NCI-H1105 treated with DMSO at 0.1 percent for 48 hours (cell line): ENCODE measurements around the gene COA3.
"Not testable (repeated sequence)": the region's sequence is repeated elsewhere in the genome, so short reads cannot be mapped to it uniquely, and the experiment has no call there.

Source experiments
- DNase-seq: peaks from one replicate; lab custom pipeline; 2025; lab: John Stamatoyannopoulos, UW

Gene COA3

GRCh38 chr17:42781639-42782165, 16.8 kb downstream of the COA3 start:
- no peak for DNase-seq

DNA sequence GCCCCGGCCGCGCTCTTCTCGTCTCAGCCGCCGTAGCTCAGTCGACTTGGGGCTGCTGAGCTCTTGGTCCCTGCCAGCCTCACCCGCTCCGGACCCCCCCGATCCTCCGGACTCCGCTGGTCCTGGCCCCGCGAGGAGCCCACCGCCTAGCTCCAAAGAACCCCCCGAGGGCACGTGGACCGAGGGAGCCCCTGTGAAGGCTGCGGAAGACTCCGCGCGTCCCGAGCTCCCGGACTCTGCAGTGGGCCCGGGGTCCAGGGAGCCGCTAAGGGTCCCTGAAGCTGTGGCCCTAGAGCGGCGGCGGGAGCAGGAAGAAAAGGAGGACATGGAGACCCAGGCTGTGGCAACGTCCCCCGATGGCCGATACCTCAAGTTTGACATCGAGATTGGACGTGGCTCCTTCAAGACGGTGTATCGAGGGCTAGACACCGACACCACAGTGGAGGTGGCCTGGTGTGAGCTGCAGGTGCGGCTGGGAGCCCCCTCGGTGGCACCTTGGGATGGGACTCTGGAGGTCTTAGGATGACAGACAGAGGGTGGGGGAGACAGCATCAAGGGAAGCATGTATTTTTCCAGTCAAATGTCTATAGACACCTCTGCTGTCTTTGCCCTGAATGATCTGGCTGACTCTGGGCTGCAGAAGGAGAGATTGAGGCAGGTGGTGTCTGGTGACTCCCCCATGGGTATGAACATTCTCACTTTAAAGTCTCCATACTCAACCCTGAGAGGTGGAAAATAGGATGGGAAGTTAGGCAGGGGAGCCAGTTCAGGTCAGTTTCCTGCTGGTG, 17.5 kb downstream of the COA3 start:
- no peak for DNase-seq

DNA sequence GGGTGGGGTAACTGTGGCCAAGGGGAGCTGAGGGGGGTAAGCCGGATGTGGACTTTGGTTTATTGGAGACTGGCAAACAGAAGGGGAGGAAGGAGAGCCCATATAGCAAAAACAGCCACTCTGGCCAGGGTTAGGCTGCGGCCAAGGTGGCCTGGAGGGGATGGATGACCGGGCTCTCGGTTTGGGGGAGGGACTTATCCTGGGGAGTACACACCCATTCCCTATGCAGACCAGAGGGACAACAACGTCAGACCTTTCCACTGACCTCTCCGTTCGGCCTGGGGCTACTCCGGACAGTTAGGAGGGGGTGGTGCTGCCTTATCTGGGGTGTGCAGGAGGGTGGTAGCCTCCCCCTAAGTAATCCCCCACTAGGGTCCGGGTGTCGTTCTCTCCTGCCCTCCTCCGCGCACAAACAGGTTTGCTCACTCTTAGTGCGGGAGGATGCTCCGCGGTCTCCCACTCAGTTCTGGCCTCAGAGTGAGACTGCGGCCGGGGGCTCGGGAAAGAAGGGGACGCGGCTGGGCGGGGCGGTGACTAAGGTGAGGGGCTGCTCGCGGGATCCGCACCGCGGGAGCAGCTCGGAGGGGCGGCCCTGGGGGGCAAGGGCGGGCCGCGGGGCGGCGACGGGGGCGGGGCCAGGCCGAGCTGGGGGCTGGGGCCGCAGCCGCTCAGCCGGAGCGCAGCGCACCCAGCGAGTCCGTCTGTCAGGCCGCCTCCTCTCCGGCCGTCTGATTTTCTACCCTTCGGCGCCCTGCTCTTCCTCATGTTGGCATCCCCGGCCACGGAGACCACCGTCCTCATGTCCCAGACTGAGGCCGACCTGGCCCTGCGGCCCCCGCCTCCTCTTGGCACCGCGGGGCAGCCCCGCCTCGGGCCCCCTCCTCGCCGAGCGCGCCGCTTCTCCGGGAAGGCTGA, 18.3 kb downstream of the COA3 start, which contains the start of gene WNK4:
WNK4 (plus strand) TSS at position 675 of the 915 bp plus-strand sequence; CDS start at position 764, 89 bp downstream.
- peak; percentile 20 for DNase-seq

DNA sequence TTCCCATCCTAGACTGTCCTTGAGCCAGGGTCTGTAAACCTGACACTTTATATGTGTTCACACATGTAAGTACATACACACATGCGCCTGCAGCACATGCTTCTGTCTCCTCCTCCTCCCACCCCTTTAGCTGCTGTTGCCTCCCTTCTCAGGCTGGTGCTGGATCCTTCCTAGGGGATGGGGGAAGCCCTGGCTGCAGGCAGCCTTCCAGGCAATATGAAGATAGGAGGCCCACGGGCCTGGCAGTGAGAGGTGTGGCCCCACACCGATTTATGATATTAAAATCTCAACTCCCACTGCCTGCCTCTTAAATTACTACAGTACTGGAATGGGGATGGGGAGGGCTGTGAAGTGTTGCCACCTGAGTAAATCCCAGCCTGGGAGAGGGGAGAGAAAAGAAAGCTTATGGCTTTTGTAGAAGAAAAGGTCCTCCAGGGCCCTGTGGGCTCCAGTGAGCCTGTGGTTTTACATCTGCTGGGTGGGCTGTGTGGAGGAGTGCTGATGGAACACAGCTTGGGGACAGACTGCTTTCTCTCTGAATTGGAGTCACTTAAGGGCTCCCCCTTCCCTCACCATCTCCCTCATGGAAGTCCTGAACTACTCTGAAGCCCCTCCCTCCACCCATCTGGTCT, 19.1 kb downstream of the COA3 start:
- no peak for DNase-seq

DNA sequence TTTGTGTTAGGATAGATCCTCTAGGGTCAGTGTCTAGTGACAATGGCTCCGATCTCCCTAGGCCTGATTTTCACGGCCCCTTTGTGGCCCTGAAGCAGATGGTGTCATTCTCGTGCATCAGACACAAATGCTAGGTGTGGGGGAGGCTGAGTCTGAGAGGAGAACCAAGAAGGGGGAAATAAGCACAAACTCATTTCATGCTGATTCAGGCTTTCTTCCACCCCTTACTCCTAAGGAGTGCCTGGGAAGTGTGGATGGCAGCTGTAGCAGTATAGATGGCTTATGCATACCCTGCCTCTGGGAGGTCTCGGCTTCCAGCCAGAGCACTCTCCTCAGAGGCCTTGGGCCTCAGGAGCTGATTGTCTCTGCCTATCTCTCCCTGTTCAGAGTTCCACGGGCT, 19.9 kb downstream of the COA3 start:
- no peak for DNase-seq

DNA sequence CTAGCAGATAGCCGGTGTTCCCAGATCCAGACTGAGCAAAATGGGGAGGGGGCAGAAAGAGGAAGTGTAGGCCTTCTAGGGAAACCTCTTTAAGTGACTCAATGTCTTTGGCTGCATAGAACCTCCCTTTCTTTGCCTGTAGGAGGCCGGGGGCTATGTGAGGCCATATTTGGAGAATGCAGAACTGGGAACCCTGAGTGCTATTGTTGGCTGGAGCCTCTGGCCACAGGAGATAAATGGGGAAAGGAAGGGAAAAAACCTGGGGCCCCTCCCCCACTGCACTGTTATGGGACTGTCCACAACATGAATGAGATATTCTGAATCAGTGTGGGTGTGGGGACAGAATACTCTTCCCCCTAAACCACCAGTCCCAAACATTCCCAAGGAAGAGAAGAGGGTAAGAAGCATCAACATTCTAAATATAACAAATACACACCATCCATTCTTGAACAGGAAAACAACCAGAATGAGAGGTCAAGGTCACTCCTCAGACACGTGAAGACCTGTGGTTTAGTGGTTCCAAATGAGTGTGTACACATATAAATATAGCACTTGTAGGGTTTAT, 22.9 kb downstream of the COA3 start:
- DNase-seq: no peak

GRCh38 chr17:42774066-42774745, 24.3 kb downstream of the COA3 start:
- no peak for DNase-seq

DNA sequence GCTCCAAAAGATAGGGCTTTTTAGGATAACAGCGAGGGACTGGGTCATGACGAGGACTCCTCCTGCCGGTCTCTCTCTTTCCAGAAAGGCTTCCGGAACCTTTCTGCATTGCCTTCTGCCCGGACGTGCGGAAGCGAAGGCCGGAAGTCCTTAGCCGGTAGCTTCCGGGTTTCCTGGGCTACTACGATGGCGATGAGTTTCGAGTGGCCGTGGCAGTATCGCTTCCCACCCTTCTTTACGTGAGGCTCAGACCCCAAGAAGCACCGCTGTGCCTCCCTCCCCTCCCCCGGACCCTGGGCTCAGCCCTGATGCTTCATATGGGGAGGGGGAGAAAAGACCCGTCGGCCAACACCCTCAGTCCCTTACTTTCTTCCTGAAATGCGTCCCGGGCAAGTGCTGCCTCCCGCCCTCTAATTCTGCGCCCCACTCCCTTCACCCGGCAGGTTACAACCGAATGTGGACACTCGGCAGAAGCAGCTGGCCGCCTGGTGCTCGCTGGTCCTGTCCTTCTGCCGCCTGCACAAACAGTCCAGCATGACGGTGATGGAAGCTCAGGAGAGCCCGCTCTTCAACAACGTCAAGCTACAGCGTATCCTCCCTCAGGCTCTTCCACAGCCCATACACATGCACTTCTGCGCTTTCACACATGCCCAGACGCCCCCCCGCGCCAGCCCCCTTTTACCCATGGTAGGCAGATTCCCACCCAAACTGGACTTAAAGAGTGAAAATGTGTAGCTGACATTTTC, 25.0 kb downstream of the COA3 start, which contains the start of gene VPS25:
VPS25 (plus strand) TSS at position 160 of the 746 bp plus-strand sequence; CDS start at position 187, 27 bp downstream.
- peak; percentile 70 for DNase-seq

DNA sequence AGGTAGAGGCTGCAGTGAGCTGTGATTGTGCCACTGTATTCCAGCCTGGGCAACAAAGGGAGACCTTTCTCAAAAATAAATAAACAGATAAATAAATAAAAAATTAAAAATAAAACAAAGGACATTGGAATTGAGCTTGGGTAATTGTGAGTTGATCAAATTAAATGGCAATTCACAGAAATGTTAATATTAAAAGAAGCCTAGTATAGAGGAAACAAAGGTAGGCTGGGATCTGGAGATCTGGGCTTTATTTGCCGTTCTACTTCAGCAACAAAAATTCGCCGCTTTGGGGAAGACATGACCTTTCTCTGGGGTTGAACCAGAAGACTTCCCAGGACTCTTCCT, 25.6 kb downstream of the COA3 start:
- DNase-seq: no peak

GRCh38 chr17:42769964-42770363, 28.5 kb downstream of the COA3 start:
- DNase-seq: not testable (repeated sequence)

DNA sequence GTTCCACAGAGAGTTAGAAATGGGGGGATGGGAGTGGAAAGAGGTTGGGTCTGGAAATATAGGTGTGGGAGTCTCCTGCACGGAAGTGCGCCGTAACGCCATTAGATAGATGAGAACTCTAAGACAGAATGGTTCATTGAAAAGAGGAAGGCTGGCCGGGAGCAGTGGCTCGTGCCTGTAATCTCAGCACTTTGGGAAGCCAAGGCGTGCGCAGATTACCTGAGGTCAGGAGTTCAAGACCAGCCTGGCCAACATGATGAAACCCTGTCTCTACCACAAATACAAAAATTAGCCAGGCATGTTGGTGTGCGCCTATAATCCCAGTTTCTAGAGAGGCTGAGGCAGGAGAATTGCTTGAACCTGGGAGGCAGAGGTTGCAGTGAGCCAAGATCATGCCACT, 30.5 kb downstream of the COA3 start:
- not testable (repeated sequence) for DNase-seq

DNA sequence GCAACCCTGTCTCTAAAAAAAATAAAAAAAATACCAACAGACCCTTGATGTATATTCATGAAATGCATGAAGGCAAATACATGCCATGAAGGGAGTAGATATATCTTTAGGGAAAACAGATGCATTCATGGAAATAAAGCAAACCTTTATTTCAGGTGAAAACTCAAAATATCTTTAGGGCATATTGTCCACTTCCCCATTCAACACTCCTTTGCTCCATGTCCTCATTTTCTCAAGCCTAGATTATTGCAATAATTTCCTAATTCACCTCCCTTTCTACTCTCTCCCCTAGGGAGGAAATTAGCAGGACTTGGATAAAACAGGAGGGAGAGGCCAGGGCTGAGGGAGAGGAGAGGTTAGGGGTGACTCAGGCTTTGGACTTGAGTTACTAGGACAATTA, 31.0 kb downstream of the COA3 start:
- DNase-seq: no peak

DNA sequence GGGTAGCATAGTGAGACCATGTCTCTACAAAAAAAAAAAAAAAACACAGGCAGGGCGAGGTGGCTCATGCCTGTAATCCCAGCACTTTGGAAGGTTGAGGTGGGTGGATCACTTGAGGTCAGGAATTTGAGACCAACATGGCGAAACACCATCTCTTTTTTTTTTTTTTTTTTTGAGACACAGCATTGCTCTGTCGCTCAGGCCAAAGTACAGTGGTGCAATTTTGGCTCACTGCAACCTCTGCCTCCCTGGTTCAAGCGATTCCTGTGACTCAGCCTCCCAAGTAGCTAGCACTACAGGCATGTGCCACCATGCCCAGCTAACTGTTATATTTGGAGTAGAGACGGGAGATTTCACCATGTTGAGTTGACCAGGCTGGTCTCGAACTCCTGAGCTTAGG, 32.4 kb downstream of the COA3 start:
- DNase-seq: no peak

- DNase-seq: no peak
These were observed 36.9 kb downstream of the COA3 start for GRCh38 chr17:42761638-42762037.

- DNase-seq: peak; percentile 25
These were observed 37.6 kb downstream of the COA3 start, which contains the start of gene RAMP2 for GRCh38 chr17:42760652-42761581. TSS of gene RAMP2 (plus strand) at chr17:42761227. CDS start at chr17:42761262, 35 bp downstream.

- no peak for DNase-seq
These were observed 38.4 kb downstream of the COA3 start for GRCh38 chr17:42759982-42760651.

DNA sequence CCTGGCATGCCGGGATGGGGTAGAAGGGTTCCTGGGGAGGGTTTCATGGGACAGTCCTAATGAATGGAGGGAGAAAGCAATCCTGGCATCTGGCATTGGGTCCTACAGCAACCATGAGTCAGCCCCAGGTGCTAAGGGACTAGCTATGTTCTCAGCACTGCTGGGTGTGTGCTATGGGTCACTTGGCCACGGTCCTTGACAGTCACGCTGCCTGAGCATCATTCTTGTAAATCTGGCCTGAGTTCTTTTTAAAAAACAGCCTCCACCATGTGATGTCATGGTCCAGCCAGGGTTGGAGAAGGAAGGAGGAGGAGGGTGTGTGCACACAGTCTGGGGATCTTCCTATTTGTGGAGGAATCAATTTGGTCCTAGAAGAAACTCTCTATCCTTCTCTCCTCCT, 43.7 kb downstream of the COA3 start:
- DNase-seq: no peak

GRCh38 chr17:42751628-42752027, 46.9 kb downstream of the COA3 start:
- DNase-seq: no peak
